Ovary (tissue), 9 donors: Measurements from ENCODE around the gene MRPS2. TPM values are rescaled to one million over a fixed set of nuclear protein-coding genes. Genes with fewer than 3 reads are reported as not detected.
"Not testable (repeated sequence)": the region's sequence is repeated elsewhere in the genome, so short reads cannot be mapped to it uniquely, and the experiment has no call there.

Source experiments
- DNase-seq, 5 donors: peaks; one replicate each; pipeline ENCODE4 v3.0.0-alpha.2; 2019 to 2020
- H3K27ac ChIP-seq, 2 donors: fragments of 200-600 bp; one replicate each; pipeline versions ENCODE4 v1.5.1 to v1.8.0; 2019 to 2022
- H3K27me3 ChIP-seq: fragments of 200-600 bp; one replicate; pipeline ENCODE4 v1.8.0; 2022
- H3K36me3 ChIP-seq: fragments of 200-600 bp; sonication (generic); one replicate; pipeline ENCODE4 v1.5.1; 2019
- H3K4me1 ChIP-seq: one replicate; pipeline ENCODE4 v1.8.1; 2013; ENCODE audit warnings: mild to moderate bottlenecking, moderate library complexity; ENCODE audit not compliant: insufficient read depth
- H3K4me3 ChIP-seq: fragments of 200-600 bp; sonication (generic); one replicate; pipeline ENCODE4 v1.5.1; 2017
- H3K9me3 ChIP-seq, 2 donors: fragments of 200-600 bp in 1 of 2; sonication (generic) in 1 of 2; one replicate each; pipeline versions ENCODE4 v1.5.1 to v1.8.1; 2013 to 2019; ENCODE audit warnings: mild to moderate bottlenecking in 1 of 2, moderate library complexity in 1 of 2
- CTCF ChIP-seq, 3 donors: fragments of 450-650 bp in 2 of 3; fragments of 200-600 bp in 1 of 3; IDR thresholded peaks; one replicate each; pipeline versions ENCODE4 v1.5.1 to v1.8.0; 2016 to 2022; ENCODE audit warnings: antibody characterized with exemption in 3 of 3, mild to moderate bottlenecking in 1 of 3
- EP300 ChIP-seq: sonication (generic); formaldehyde crosslinking; IDR thresholded peaks from one replicate; pipeline ENCODE4 v1.6.1; 2017; ENCODE audit warnings: antibody characterized with exemption
- POLR2A ChIP-seq: fragments of 450-650 bp; IDR thresholded peaks from one replicate; pipeline ENCODE4 v1.6.1; 2017; ENCODE audit warnings: antibody characterized with exemption, mild to moderate bottlenecking, moderate library complexity
- WGBS, 3 donors: extraction: QIAGEN DNeasy Blood & Tissue Kit in 1 of 3; methylation state at CpG; one replicate each; pipeline versions ENCODE4 v1.1.5 to v1.1.7; 2013 to 2017; 5-methylcytosine and 5-hydroxymethylcytosine counted together
- intact Hi-C, 4 donors: fragments of 100-400 bp; cut with DNase I; formaldehyde crosslinking; loops; one replicate each; pipeline versions ENCODE4 v1.11.0 to v1.15.1; 2022 to 2023
- polyA plus RNA-seq, 2 donors: library from polyadenylated mRNA; stranded (reverse); fragments of 200-250 nt in 1 of 2; fragments of 350-450 nt in 1 of 2; fragmentation: Illumina TruSeq in 1 of 2; extraction: RNeasy Lipid Tissue Mini Kit (QIAGEN cat#74804) in 1 of 2; gene quantifications; one replicate each; pipeline ENCODE4 v1.2.3, GENCODE V29; 2013 to 2014
- total RNA-seq, 7 donors: library from RNA; depleted of rRNA in 2 of 7; stranded (reverse); fragments of >200 nt in 2 of 7; fragmentation: NEBNext Ultra II Directional in 3 of 7; extraction: Animal tissue kit (Norgen Biotek cat#: 25700) in 3 of 7; gene quantifications; one replicate each; pipeline versions ENCODE4 v1.1.0 to v1.2.4, GENCODE V29; 2016 to 2023
- donor health status: DM: no; HTN: no; CAD: no; lungs with moderate emphysema.
- donor health status: DM: no; HTN: no; CAD: no.
- donor health status: Bipolar disorder and iron deficiency.
- donor health status: DM: yes; HTN: yes; CAD: no.
- donor health status: DM: no; HTN: no; CAD: no.
- donor health status: DM: yes; HTN: yes; CAD: no.

MRPS2 gene
- total and polyA plus RNA-seq, 9 donors = 9.7 to 53.2 (median 30.4) TPM

GRCh38 chr9:135536216-135536615 lies 35.7 kb downstream of the MRPS2 start:
- no peaks in the 10 kb centered on the region for H3K36me3 ChIP-seq
- H3K4me3 ChIP-seq = no peak overlapping the region
- no peaks in the 10 kb centered on the region for H3K27me3 ChIP-seq
- no peaks in the 10 kb centered on the region for H3K4me1 ChIP-seq
- DNase-seq = no peak
- intact Hi-C loops = loop anchor here in 1 of 4 donors (10.0 kb wide), 1 partner anchor 1049 kb away; no protein-coding TSS in a partner anchor
- no peaks in the 10 kb centered on the region for H3K9me3 ChIP-seq
- WGBS, 3 donors = 72 to 85% (median 81%) methylated on average over 8 of the region's 8 CpGs
- no peak overlapping the region for H3K27ac ChIP-seq
- no peak for TF ChIP-seq EP300
- TF ChIP-seq POLR2A = no peak
- TF ChIP-seq CTCF (IDR thresholded peaks at IDR 0.05) = no peak

- intact Hi-C loops, H3K27ac ChIP-seq, H3K36me3 ChIP-seq, H3K4me3 ChIP-seq, H3K9me3 ChIP-seq, H3K27me3 ChIP-seq, H3K4me1 ChIP-seq, DNase-seq: not testable (repeated sequence)
- 1 to 19% (median 2%) methylated on average over 8 of the region's 8 CpGs for WGBS, 3 donors
These were observed 42.9 kb downstream of the MRPS2 start for GRCh38 chr9:135543262-135543894.

GRCh38 chr9:135544981-135545635 lies 44.6 kb downstream of the MRPS2 start:
- H3K9me3 ChIP-seq = no peaks in the 10 kb centered on the region

GRCh38 chr9:135545646-135546176 lies 45.2 kb downstream of the MRPS2 start, which contains the start of gene OBP2A:
OBP2A (plus strand) TSS chr9:135546126; CDS start chr9:135546181, 55 bp downstream.
- H3K4me1 ChIP-seq, H3K4me3 ChIP-seq, H3K9me3 ChIP-seq, H3K36me3 ChIP-seq, intact Hi-C loops, H3K27ac ChIP-seq, H3K27me3 ChIP-seq: not testable (repeated sequence)
- DNase-seq = peak in 1 of 5 donors; percentile 3
- 55 to 62% (median 61%) methylated on average over 13 to 14 of the region's 19 CpGs for WGBS, 3 donors

More at GRCh38 chr9:135544981-135545635, 44.6 kb downstream of the MRPS2 start:
- DNase-seq = peak in 1 of 5 donors; percentile 2
- intact Hi-C loops = no loop called here
- TF ChIP-seq CTCF (IDR thresholded peaks at IDR 0.05) (no peak), EP300 (no peak)
- Histone ChIP-seq H3K36me3 (no peaks in the 10 kb centered on the region), H3K27me3 (no peaks in the 10 kb centered on the region), H3K4me1 (no peaks in the 10 kb centered on the region), H3K27ac (no peak overlapping the region), H3K4me3 (no peak overlapping the region)
- 73 to 83% (median 75%) methylated on average over 18 of the region's 18 CpGs for WGBS, 3 donors

- WGBS, 3 donors = 80 to 88% (median 87%) methylated on average over 8 to 21 of the region's 21 CpGs
- intact Hi-C loops, H3K36me3 ChIP-seq, H3K4me3 ChIP-seq, H3K27ac ChIP-seq, H3K9me3 ChIP-seq, H3K4me1 ChIP-seq, H3K27me3 ChIP-seq, DNase-seq: not testable (repeated sequence)
These were observed 46.5 kb downstream of the MRPS2 start for GRCh38 chr9:135546792-135547617.
